Muscle of leg (tissue), 11 donors: ENCODE results near the gene GLI1. TPM values are rescaled to one million over a fixed set of nuclear protein-coding genes. Genes with fewer than 3 reads are reported as not detected.

Experiments used
- DNase-seq: peaks from one replicate; pipeline ENCODE4 v3.0.0; 2013
- H3K27ac ChIP-seq: one replicate; pipeline ENCODE4 v1.5.1; 2013; ENCODE audit warnings: mild to moderate bottlenecking, low read length, control low read depth
- H3K27me3 ChIP-seq: one replicate; pipeline ENCODE4 v1.6.1; 2013; ENCODE audit warnings: low read length; ENCODE audit not compliant: control insufficient read depth, insufficient read depth
- H3K36me3 ChIP-seq: one replicate; pipeline ENCODE4 v1.6.1; 2013; ENCODE audit warnings: low read length; ENCODE audit not compliant: control insufficient read depth, insufficient read depth
- H3K4me1 ChIP-seq: one replicate; pipeline ENCODE4 v1.6.1; 2013; ENCODE audit warnings: low read length; ENCODE audit not compliant: control insufficient read depth, insufficient read depth
- H3K4me3 ChIP-seq: one replicate; pipeline ENCODE4 v1.5.1; 2013; ENCODE audit warnings: low read length, control low read depth
- H3K9me3 ChIP-seq: replicated peaks from 2 replicates; pipeline ENCODE4 v1.6.1; 2013; ENCODE audit warnings: low read depth, low read length; ENCODE audit not compliant: control insufficient read depth
- WGBS: methylation state at CpG from one replicate; pipeline ENCODE4 v1.1.5; 2013; ENCODE audit warnings: missing lambda C conversion rate; ENCODE audit not compliant: insufficient coverage; 5-methylcytosine and 5-hydroxymethylcytosine counted together
- polyA plus RNA-seq, 8 donors: library from polyadenylated mRNA; unstranded; fragments of 120-200 nt; gene quantifications; one replicate each; pipeline versions ENCODE4 v1.2.1 to v1.2.3, GENCODE V29; 2013; ENCODE audit warnings: inconsistent platforms in 1 of 8, low replicate concordance in 1 of 8; ENCODE audit not compliant: insufficient read length in 8 of 8, insufficient read depth in 1 of 8
- total RNA-seq: library from RNA; stranded (reverse); fragments of 120-200 nt; gene quantifications from one replicate; pipeline ENCODE4 v1.2.4, GENCODE V29; 2013

GLI1 gene
- total and polyA plus RNA-seq, 9 donors: 7.1 to 16.2 (median 9.6) TPM

DNA sequence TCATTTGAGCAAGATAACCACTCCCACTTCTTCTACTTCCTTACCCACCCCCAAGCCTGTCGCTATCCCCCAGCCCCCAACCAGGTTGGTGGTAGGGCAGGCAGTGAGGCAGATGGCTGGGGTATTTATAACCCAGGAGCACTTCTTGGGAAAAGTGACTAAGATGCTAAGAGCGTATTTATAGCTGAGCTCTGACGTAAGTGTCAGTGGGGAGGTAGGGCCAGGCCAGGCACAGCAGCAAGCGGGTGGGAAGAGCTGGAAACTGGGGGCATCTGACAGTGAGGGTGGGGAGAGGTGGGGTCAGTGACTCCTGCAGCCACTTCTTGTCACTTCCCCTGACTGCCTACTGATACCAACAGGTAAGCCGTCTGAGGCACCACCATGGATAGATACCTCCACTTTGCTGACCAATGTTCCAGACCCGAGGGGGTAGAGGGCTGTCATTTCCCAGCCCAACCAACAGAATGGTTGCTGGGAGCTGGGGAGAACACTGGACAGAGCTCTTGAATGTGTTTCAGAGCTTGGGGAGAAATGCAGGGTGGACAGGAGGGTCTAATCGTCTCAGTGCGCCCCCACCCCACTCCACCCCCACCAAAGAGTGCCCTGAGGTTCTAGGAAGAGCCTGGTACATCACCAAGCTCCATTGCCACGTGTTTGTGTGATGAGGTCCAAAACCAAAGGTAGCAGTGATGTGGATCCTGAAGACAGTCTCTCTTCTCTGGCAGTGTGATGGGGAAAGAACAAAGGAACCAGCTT is 7.2 kb upstream of the GLI1 start:
- peak; percentile 88 for DNase-seq
- peak overlapping the region; percentile 87 for H3K27ac ChIP-seq
- 7% methylated on average over 3 of the region's 9 CpGs for WGBS
- no peaks in the 10 kb centered on the region for H3K36me3 ChIP-seq
- H3K4me3 ChIP-seq: no peak overlapping the region
- H3K4me1 ChIP-seq: peaks cover 48% of the 10 kb centered on the region
- H3K27me3 ChIP-seq: no peaks in the 10 kb centered on the region
- H3K9me3 ChIP-seq: no peaks in the 10 kb centered on the region

DNA sequence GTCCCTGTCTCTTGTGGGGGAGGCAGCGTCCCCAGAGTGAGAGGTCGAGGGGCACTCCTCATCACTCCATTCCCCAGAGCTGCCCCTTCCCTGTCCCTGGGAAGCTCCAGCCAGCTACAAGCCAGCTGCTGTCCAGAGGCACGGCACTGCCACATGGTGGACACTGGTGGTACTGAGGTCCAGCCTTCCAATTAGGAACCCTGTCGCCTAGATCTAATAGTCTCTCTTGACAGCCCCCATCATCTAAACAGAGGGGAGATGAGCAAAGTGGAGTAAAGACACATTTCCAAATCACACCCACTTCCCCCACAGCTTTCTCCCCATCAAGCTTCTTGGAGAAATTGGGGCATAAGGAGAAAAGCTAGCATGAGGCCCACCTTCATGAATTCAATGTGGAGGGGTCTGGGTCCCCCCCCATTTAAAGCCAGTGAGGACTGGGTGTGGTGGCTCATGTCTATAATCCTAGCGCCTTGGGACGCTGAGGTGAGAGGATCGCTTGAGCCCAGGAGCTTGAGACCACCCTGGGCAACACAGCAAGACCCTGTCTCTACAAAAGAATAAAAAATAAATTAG is 6.6 kb upstream of the GLI1 start:
- H3K27ac ChIP-seq: peak overlapping the region; percentile 87
- H3K27me3 ChIP-seq: no peaks in the 10 kb centered on the region
- peak; percentile 82 for DNase-seq
- H3K9me3 ChIP-seq: no peaks in the 10 kb centered on the region
- WGBS: no CpG with 5 or more reads among the region's 7 CpGs
- H3K4me1 ChIP-seq: peaks cover 48% of the 10 kb centered on the region
- no peak overlapping the region for H3K4me3 ChIP-seq
- no peaks in the 10 kb centered on the region for H3K36me3 ChIP-seq

DNA sequence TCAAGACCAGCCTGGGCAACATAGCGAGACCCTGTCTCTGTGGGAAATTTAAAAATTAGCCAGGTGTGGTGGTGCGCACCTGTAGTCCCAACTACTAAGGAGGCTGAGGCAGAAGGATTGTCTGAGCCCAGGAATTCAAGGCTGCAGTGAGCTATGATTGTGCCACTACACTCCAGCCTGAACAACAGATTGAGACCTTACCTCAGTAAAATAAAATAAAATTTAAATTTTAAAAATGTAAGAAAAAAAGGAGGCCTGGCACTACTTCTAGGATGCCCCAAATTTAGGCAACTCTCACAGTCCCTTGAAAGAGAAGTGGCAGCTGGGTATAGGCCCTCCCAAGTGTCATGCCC is 5.4 kb upstream of the GLI1 start:
- 100% methylated on average over 1 of the region's 2 CpGs for WGBS
- no peaks in the 10 kb centered on the region for H3K27me3 ChIP-seq
- peak overlapping the region; percentile 55 for H3K27ac ChIP-seq
- H3K4me3 ChIP-seq: no peak overlapping the region
- no peaks in the 10 kb centered on the region for H3K9me3 ChIP-seq
- peaks cover 54% of the 10 kb centered on the region for H3K4me1 ChIP-seq
- H3K36me3 ChIP-seq: no peaks in the 10 kb centered on the region
- DNase-seq: no peak

DNA sequence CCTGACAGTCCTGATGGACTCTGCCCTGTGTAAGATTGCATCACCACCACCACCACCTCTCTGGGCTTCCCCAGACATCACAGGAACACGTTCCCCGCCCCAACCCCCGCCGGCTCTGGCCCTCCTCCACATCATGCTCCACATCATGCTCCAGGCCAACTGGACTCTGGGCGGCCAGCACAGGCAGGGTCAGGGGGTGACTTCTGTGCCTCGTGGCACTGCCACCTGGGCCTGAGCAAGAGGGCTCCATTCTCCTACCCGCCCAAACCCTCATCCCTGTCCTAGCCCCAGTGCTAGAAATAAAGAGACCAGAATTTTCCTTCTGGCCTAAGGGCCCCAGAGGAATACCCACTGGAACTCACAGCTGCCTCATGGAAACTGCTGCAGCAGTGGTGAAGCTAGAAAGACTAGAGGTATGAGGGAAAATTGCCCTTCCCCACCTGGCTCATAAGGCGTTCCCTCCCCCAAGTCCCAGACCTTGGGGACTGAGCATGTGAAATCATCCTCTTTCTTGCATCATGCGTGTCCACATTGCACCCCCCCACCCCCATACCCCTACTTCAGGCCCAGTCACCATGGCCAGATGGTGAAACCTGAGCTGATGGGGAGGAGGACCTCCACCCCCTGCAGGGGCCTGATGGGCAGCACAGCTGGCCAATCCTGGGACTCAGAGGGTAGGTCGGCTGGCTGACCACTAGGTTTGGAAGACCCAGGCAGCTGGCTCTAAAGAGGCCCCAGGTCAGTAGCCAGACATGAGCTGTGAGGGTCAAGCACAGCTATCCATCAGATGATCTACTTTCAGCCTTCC is 4.8 kb upstream of the GLI1 start, which contains the start of gene INHBE:
TSS of gene INHBE (plus strand) at position 742 of the 808 bp plus-strand sequence. CDS start 230 bp downstream, outside the sequence.
- Histone ChIP-seq H3K9me3 (no peaks in the 10 kb centered on the region), H3K4me1 (peaks cover 54% of the 10 kb centered on the region), H3K27me3 (no peaks in the 10 kb centered on the region), H3K4me3 (no peak within 1 kb of the TSS), H3K27ac (peak within 1 kb of the TSS; percentile 60), H3K36me3 (no peaks in the 10 kb centered on the region)
- 28% methylated on average over 9 of the region's 10 CpGs for WGBS
- DNase-seq: peak; percentile 69

DNA sequence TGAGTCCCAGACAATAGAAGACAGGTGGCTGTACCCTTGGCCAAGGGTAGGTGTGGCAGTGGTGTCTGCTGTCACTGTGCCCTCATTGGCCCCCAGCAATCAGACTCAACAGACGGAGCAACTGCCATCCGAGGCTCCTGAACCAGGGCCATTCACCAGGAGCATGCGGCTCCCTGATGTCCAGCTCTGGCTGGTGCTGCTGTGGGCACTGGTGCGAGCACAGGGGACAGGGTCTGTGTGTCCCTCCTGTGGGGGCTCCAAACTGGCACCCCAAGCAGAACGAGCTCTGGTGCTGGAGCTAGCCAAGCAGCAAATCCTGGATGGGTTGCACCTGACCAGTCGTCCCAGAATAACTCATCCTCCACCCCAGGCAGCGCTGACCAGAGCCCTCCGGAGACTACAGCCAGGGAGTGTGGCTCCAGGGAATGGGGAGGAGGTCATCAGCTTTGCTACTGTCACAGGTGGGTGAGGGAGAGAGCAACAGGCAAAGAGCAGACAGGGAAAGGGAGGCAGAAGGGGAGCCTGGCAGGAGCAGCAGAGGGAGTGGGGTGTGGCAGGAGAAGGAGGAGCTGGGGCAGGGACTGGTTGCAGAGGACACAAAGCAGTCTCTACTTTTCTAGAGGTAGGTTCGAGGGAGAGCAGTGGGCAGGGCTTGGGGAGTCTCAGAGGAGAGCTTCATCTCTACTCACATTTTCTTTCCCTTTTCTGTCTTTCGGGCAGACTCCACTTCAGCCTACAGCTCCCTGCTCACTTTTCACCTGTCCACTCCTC is 4.0 kb upstream of the GLI1 start:
- H3K27me3 ChIP-seq: peaks cover 4% of the 10 kb centered on the region
- peaks cover 56% of the 10 kb centered on the region for H3K4me1 ChIP-seq
- H3K4me3 ChIP-seq: no peak overlapping the region
- DNase-seq: no peak
- no peaks in the 10 kb centered on the region for H3K9me3 ChIP-seq
- WGBS: 47% methylated on average over 5 of the region's 10 CpGs
- peak overlapping the region; percentile 57 for H3K27ac ChIP-seq
- H3K36me3 ChIP-seq: no peaks in the 10 kb centered on the region

DNA sequence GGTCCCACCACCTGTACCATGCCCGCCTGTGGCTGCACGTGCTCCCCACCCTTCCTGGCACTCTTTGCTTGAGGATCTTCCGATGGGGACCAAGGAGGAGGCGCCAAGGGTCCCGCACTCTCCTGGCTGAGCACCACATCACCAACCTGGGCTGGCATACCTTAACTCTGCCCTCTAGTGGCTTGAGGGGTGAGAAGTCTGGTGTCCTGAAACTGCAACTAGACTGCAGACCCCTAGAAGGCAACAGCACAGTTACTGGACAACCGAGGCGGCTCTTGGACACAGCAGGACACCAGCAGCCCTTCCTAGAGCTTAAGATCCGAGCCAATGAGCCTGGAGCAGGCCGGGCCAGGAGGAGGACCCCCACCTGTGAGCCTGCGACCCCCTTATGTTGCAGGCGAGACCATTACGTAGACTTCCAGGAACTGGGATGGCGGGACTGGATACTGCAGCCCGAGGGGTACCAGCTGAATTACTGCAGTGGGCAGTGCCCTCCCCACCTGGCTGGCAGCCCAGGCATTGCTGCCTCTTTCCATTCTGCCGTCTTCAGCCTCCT is 3.4 kb upstream of the GLI1 start:
- no peaks in the 10 kb centered on the region for H3K9me3 ChIP-seq
- H3K27me3 ChIP-seq: peaks cover 11% of the 10 kb centered on the region
- DNase-seq: no peak
- no peaks in the 10 kb centered on the region for H3K36me3 ChIP-seq
- H3K4me1 ChIP-seq: peaks cover 57% of the 10 kb centered on the region
- 46% methylated on average over 12 of the region's 15 CpGs for WGBS
- peak overlapping the region; percentile 57 for H3K27ac ChIP-seq
- no peak overlapping the region for H3K4me3 ChIP-seq

DNA sequence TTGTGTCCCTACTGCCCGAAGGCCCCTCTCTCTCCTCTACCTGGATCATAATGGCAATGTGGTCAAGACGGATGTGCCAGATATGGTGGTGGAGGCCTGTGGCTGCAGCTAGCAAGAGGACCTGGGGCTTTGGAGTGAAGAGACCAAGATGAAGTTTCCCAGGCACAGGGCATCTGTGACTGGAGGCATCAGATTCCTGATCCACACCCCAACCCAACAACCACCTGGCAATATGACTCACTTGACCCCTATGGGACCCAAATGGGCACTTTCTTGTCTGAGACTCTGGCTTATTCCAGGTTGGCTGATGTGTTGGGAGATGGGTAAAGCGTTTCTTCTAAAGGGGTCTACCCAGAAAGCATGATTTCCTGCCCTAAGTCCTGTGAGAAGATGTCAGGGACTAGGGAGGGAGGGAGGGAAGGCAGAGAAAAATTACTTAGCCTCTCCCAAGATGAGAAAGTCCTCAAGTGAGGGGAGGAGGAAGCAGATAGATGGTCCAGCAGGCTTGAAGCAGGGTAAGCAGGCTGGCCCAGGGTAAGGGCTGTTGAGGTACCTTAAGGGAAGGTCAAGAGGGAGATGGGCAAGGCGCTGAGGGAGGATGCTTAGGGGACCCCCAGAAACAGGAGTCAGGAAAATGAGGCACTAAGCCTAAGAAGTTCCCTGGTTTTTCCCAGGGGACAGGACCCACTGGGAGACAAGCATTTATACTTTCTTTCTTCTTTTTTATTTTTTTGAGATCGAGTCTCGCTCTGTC is 2.7 kb upstream of the GLI1 start:
- H3K9me3 ChIP-seq: no peaks in the 10 kb centered on the region
- H3K27me3 ChIP-seq: peaks cover 17% of the 10 kb centered on the region
- peaks cover 58% of the 10 kb centered on the region for H3K4me1 ChIP-seq
- no peak for DNase-seq
- no peaks in the 10 kb centered on the region for H3K36me3 ChIP-seq
- WGBS: 95% methylated on average over 3 of the region's 6 CpGs
- H3K4me3 ChIP-seq: no peak overlapping the region
- H3K27ac ChIP-seq: no peak overlapping the region

DNA sequence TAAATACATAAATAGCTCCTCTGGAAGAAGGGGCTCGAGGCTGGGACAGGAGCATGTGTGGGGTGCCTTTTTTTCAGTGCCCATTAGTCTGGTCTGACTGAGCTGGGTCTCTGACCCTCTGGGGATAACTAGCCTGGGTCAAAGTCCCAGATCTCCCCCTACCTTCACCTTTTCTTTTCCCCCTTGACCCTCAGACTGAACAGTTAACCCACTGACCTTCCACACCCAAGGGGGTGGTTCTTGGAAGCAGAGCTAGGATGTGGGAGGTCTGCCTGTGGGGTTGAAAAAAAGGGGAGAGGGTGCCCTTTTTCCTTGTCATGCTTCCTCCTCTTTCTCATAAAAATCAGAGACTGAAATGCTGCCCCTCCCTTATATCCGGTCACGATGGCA is 925 bp upstream of the GLI1 start:
- Histone ChIP-seq H3K36me3 (peaks cover 2% of the 10 kb centered on the region), H3K9me3 (no peaks in the 10 kb centered on the region), H3K4me3 (peak overlapping the region; percentile 62), H3K27me3 (peaks cover 20% of the 10 kb centered on the region), H3K27ac (peak overlapping the region; percentile 89), H3K4me1 (peaks cover 61% of the 10 kb centered on the region)
- 0% methylated on average over 2 of the region's 3 CpGs for WGBS
- DNase-seq: no peak

DNA sequence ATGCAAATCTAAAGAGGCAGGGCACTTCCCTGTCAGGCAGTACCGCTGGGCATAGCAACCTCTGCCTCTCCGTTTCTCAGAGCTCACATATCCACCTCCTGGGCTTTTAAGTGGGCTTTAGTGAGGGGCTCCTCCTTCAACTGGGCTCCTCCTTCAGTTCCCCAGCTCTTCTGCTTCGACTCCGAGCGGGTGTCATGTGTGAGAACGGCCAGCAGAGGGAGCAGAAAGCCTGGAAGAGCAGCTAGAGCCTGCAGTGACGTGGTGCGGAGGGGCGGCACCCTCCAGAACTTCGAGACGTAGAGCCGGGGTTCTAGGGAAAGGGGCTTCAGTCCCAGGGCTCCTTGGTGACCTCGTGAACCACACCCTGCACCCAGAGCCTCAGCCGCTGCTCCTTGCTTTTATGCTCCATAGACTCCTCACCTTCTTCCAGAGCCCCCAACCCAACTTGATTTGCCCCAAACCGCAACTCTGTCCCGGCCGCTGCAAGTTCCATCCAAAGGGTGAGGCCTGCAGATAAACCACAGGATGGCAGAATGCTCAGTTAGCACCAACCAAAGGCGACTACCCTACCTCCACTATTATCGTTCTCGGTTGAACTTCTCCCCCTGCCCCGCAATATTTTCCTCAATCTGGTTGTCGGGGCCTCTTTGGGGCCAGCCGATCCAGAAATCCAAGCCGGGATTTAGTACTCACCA is 383 bp upstream of the GLI1 start:
- H3K4me1 ChIP-seq: peaks cover 65% of the 10 kb centered on the region
- peaks cover 20% of the 10 kb centered on the region for H3K27me3 ChIP-seq
- H3K27ac ChIP-seq: peak overlapping the region; percentile 89
- 0% methylated on average over 14 of the region's 24 CpGs for WGBS
- H3K9me3 ChIP-seq: no peaks in the 10 kb centered on the region
- peak; percentile 98 for DNase-seq
- peak overlapping the region; percentile 62 for H3K4me3 ChIP-seq
- peaks cover 2% of the 10 kb centered on the region for H3K36me3 ChIP-seq
